B cell (primary cell): ENCODE measurements around the gene POFUT1. TPM values are rescaled to one million over a fixed set of nuclear protein-coding genes. Genes with fewer than 3 reads are reported as not detected.
A peak's percentile ranks its signal among the peaks of the same experiment; 100 is the strongest.

Experiments
- ATAC-seq: fragments of 200-7000 bp; cut with Tn5 transposase; one replicate; pipeline ENCODE4 v1.10.0; 2021; ENCODE audit warnings: low read depth, mild to moderate bottlenecking, moderate number of reproducible peaks, moderate library complexity
- CTCF ChIA-PET: fragments of 350-600 bp; sonication (Branson Sonifier 250); formaldehyde crosslinking; loops from one replicate; lab custom pipeline; 2021; ENCODE audit warnings: antibody characterized with exemption, inconsistent platforms; lab: Charles Lee
- POLR2A ChIA-PET: fragments of 350-600 bp; sonication (Branson Sonifier 250); formaldehyde crosslinking; loops from one replicate; lab custom pipeline; 2021; ENCODE audit warnings: antibody characterized with exemption; lab: Charles Lee
- DNase-seq: peaks from one replicate; pipeline ENCODE4 v3.0.0; 2013
- H2AFZ ChIP-seq: 2 replicates; pipeline ENCODE4 v1.6.1; 2012; ENCODE audit warnings: mild to moderate bottlenecking, low read depth, low read length; ENCODE audit not compliant: insufficient read depth, poor library complexity, severe bottlenecking
- H3K27ac ChIP-seq, 2 donors: 1 replicate in 1 of 2; 2 replicates in 1 of 2; pipeline ENCODE4 v1.5.1; 2012 to 2013; ENCODE audit warnings: low read length in 2 of 2, mild to moderate bottlenecking in 2 of 2, moderate library complexity in 1 of 2
- H3K27me3 ChIP-seq, 4 experiments: fragments of 200-600 bp in 1 of 4; sonication (generic) in 1 of 4; replicated peaks in 1 of 4; 1 replicate in 2 of 4; 2 replicates in 2 of 4; pipeline versions ENCODE4 v1.6.1 to v1.7.0; 2013 to 2016; ENCODE audit warnings: low read length in 3 of 4, mild to moderate bottlenecking in 2 of 4, mixed read lengths in 1 of 4, moderate library complexity in 1 of 4; ENCODE audit not compliant: insufficient read depth in 4 of 4, control insufficient read depth in 3 of 4; ENCODE audit errors: control extremely low read depth in 1 of 4
- H3K36me3 ChIP-seq, 2 experiments: replicated peaks in 1 of 2; 1 replicate in 1 of 2; 2 replicates in 1 of 2; pipeline versions ENCODE4 v1.6.1 to v1.7.1; 2013; ENCODE audit warnings: low read length in 1 of 2; ENCODE audit not compliant: insufficient read depth in 2 of 2, control insufficient read depth in 1 of 2; ENCODE audit errors: control extremely low read depth in 1 of 2, extremely low read depth in 1 of 2
- H3K4me1 ChIP-seq, 2 donors: fragments of 200-600 bp in 1 of 2; sonication (generic) in 1 of 2; 1 replicate in 1 of 2; 2 replicates in 1 of 2; pipeline versions ENCODE4 v1.5.1 to v1.6.1; 2013 to 2017; ENCODE audit warnings: low read length in 2 of 2; ENCODE audit not compliant: control insufficient read depth in 2 of 2, insufficient read depth in 2 of 2
- H3K4me2 ChIP-seq: replicated peaks from 2 replicates; pipeline ENCODE3; 2012; ENCODE audit warnings: mild to moderate bottlenecking, low read depth, low read length; ENCODE audit not compliant: poor library complexity, severe bottlenecking
- H3K4me3 ChIP-seq, 5 experiments: fragments of 200-600 bp in 1 of 5; sonication (generic) in 1 of 5; 1 replicate in 3 of 5; 2 replicates in 2 of 5; pipeline versions ENCODE4 v1.5.1 to v1.7.0; 2011 to 2016; ENCODE audit warnings: low read length in 4 of 5, mild to moderate bottlenecking in 4 of 5, low read depth in 2 of 5, control low read depth in 1 of 5, moderate library complexity in 1 of 5; ENCODE audit not compliant: insufficient read depth in 1 of 5; ENCODE audit errors: control extremely low read depth in 1 of 5, extremely low read depth in 1 of 5
- H3K79me2 ChIP-seq: fragments of 200-600 bp; sonication (generic); one replicate; pipeline ENCODE4 v1.6.0; 2016; ENCODE audit warnings: low read length; ENCODE audit not compliant: control insufficient read depth, insufficient read depth
- H3K9ac ChIP-seq: fragments of 200-600 bp; sonication (generic); 2 replicates; pipeline ENCODE4 v1.6.1; 2017; ENCODE audit warnings: mild to moderate bottlenecking, low read length, moderate library complexity
- H3K9me3 ChIP-seq, 3 donors: one replicate each; pipeline versions ENCODE4 v1.6.1 to v1.7.1; 2013; ENCODE audit warnings: low read length in 2 of 3; ENCODE audit not compliant: control insufficient read depth in 2 of 3, insufficient read depth in 1 of 3; ENCODE audit errors: control extremely low read depth in 1 of 3
- H4K20me1 ChIP-seq: 2 replicates; pipeline ENCODE4 v1.6.0; 2012; ENCODE audit warnings: mild to moderate bottlenecking, low read length; ENCODE audit not compliant: insufficient read depth, control insufficient read depth, poor library complexity, severe bottlenecking
- H3K27ac Mint-ChIP-seq: one replicate; pipeline ENCODE4 v1.8.0; 2021; ENCODE audit warnings: mixed read lengths
- H3K27me3 Mint-ChIP-seq: one replicate; pipeline ENCODE4 v1.8.0; 2021; ENCODE audit warnings: mixed read lengths
- H3K4me1 Mint-ChIP-seq: one replicate; pipeline ENCODE4 v1.8.0; 2021; ENCODE audit warnings: mixed read lengths
- H3K4me3 Mint-ChIP-seq: one replicate; pipeline ENCODE4 v1.8.0; 2021; ENCODE audit warnings: mixed read lengths
- H3K9me3 Mint-ChIP-seq: one replicate; pipeline ENCODE4 v1.8.0; 2022; ENCODE audit warnings: mixed read lengths; ENCODE audit not compliant: insufficient read depth
- EZH2 ChIP-seq: IDR thresholded peaks from 2 replicates; pipeline ENCODE4 v1.6.1; 2012; ENCODE audit warnings: borderline replicate concordance, low read depth, mild to moderate bottlenecking, moderate library complexity, low read length; ENCODE audit not compliant: insufficient read depth, poor library complexity, severe bottlenecking
- WGBS: methylation state at CpG from one replicate; pipeline ENCODE4 v1.1.5; 2013; ENCODE audit warnings: missing lambda C conversion rate; ENCODE audit not compliant: insufficient coverage; 5-methylcytosine and 5-hydroxymethylcytosine counted together
- intact Hi-C: fragments of 100-400 bp; cut with micrococcal nuclease; formaldehyde crosslinking; loops from one replicate; pipeline ENCODE4 v1.10.0; 2022
- polyA plus RNA-seq: library from polyadenylated mRNA; depleted of rRNA; stranded (reverse); fragments of >200 nt; gene quantifications from 2 replicates; pipeline ENCODE4 v1.2.3, GENCODE V29; 2012
- total RNA-seq, 2 donors: library from RNA; stranded (reverse); fragments of 120-200 nt in 1 of 2; gene quantifications; 1 replicate in 1 of 2; 2 replicates in 1 of 2; pipeline versions ENCODE4 v1.2.3 to v1.2.4, GENCODE V29; 2013 to 2022
- TF ChIP-seq, protein P1 (sequence below): fragments of 200-600 bp; IDR thresholded peaks from one replicate; pipeline ENCODE4 v1.8.0; 2022; ENCODE audit warnings: antibody characterized with exemption, mild to moderate bottlenecking

Gene POFUT1
- total and polyA plus RNA-seq, 2 donors (not counting 1 experiment from before 2014, with no cell fraction given): 7.8 to 18.1 TPM

DNA sequence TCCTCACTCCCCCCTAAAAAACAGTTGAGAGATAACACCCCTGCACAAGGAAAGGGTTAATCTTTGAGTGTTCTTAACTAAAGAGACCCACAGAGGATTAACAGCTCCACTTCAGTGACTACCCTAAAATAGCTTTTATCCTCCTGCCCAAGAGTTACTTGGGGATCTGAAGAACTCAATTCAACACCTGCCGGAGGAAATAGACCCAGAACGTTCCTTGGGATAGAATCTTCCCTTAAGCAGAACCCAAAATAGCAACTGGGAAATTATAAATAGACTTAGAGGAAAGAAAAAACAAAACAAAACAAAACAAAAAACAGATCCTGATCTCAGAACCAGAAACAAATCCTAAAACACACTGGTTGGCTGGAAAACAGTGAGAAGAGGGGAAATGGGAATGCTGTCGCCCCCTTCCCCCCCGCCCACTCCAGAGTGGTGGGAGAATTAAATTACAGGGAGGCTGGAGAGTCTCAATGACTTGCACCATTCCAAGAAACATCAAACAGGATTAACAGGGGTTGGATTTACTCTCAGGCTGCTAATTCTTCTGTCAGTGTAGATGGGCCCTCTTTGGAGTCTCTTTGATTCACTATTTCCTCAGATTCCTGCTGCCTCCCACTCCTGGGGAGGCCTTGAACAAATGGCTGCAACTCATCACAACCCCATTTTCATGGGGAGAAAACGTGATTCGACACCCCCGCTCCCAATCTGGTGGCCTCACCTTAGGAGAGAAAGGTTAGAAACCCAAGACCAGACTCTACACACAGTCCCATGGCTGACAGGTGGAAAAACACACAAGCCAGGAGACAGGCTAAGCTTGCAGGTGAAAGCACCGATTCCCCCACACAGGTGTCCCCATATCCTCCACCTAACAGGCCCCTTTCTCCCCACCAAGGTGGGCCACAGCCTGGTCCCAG, 1.6 kb upstream of the POFUT1 start:
- Histone ChIP-seq H3K4me1 (peaks cover 35 to 39% of the 10 kb centered on the region in 2 donors), H3K4me2 (peak overlapping the region; percentile 92), H3K9ac (peak overlapping the region; percentile 92), H2AFZ (peak overlapping the region; percentile 97), H3K27ac (peak overlapping the region in 1 of 2 donors; percentile 86), H4K20me1 (peaks cover 57% of the 10 kb centered on the region), H3K79me2 (peaks cover 82% of the 10 kb centered on the region), H3K9me3 (no peaks in the 10 kb centered on the region), H3K36me3 (peaks cover 0 to 20% of the 10 kb centered on the region in 2 experiments), H3K27me3 (no peaks in the 10 kb centered on the region), H3K4me3 (peak overlapping the region in 3 of 5 experiments; percentile 78 to 98 (median 98))
- H3K27me3 Mint-ChIP-seq: no peaks in the 10 kb centered on the region
- intact Hi-C loops: loop anchor here (2.0 to 10.0 kb wide), 2 partner anchors 73 to 161 kb away; no protein-coding TSS in a partner anchor
- H3K9me3 Mint-ChIP-seq: no peaks in the 10 kb centered on the region
- H3K27ac Mint-ChIP-seq: peak overlapping the region; percentile 93
- POLR2A ChIA-PET: interaction anchor here (0.6 kb wide), 1 partner anchor 73 kb away, joined by 5 read pairs; no protein-coding TSS in a partner anchor
- TF ChIP-seq, protein P1, sequence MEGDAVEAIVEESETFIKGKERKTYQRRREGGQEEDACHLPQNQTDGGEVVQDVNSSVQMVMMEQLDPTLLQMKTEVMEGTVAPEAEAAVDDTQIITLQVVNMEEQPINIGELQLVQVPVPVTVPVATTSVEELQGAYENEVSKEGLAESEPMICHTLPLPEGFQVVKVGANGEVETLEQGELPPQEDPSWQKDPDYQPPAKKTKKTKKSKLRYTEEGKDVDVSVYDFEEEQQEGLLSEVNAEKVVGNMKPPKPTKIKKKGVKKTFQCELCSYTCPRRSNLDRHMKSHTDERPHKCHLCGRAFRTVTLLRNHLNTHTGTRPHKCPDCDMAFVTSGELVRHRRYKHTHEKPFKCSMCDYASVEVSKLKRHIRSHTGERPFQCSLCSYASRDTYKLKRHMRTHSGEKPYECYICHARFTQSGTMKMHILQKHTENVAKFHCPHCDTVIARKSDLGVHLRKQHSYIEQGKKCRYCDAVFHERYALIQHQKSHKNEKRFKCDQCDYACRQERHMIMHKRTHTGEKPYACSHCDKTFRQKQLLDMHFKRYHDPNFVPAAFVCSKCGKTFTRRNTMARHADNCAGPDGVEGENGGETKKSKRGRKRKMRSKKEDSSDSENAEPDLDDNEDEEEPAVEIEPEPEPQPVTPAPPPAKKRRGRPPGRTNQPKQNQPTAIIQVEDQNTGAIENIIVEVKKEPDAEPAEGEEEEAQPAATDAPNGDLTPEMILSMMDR: no peak
- TF ChIP-seq EZH2: no peak
- peak overlapping the region; percentile 96 for H3K4me3 Mint-ChIP-seq
- ATAC-seq (no peak), DNase-seq (no peak)
- CTCF ChIA-PET: no interaction called here
- peaks cover 66% of the 10 kb centered on the region for H3K4me1 Mint-ChIP-seq
- WGBS: 52% methylated on average over 2 of the region's 8 CpGs
